Islet precursor cell (in vitro differentiated cells): ENCODE data around the gene SMIM31.

ENCODE experiments used
- DNase-seq: peaks from one replicate; pipeline ENCODE4 v3.0.0-alpha.2; 2018

SMIM31 gene

GRCh38 chr4:164753873-164754488 lies at the start of gene SMIM31:
Gene SMIM31 (plus strand): TSS chr4:164754131. CDS start chr4:164770444, 16,313 bp downstream.
- DNase-seq = no peak

DNA sequence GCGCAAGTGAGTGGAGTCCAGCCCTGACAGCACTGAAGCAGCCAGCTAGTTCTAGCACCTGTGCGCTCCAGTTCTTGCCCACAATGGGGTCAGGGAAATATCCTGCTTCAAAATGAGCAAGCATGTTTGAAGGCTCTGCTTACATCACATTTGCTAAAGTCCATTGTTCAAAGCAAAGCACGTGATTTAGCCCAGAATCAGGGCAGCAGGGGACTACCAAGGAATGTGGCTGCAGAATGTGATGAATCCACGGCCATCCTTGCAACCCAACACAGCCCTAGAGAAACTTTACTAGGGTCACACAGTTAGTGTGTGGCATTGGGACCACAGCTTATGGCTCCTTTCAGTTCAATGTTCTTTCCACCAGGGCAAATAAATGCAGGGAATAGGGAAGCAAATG lies 47.3 kb upstream of the SMIM31 start:
- no peak for DNase-seq

GRCh38 chr4:164716901-164717300 lies 37.0 kb upstream of the SMIM31 start:
- no peak for DNase-seq

GRCh38 chr4:164718827-164719226 lies 35.1 kb upstream of the SMIM31 start:
- DNase-seq = no peak

DNA sequence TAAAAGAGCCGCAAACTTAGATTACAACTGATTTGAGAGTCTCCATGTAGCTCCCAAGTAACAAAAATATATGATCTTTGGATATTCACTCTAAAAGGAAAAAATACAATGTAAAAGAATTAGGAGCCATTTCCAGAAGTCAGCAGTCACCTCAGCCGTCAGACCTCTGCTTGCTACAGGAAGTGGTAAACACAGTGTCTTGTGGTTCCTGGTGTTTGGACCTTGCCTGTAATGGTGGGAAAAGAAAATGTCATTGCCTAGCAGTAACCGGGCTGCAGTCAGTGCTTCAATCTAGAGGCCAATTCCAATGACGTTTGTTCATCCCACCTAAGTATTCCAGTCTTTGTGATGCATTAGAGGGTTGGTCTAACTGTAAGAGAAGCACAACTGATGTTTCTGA lies 28.9 kb upstream of the SMIM31 start:
- no peak for DNase-seq

DNA sequence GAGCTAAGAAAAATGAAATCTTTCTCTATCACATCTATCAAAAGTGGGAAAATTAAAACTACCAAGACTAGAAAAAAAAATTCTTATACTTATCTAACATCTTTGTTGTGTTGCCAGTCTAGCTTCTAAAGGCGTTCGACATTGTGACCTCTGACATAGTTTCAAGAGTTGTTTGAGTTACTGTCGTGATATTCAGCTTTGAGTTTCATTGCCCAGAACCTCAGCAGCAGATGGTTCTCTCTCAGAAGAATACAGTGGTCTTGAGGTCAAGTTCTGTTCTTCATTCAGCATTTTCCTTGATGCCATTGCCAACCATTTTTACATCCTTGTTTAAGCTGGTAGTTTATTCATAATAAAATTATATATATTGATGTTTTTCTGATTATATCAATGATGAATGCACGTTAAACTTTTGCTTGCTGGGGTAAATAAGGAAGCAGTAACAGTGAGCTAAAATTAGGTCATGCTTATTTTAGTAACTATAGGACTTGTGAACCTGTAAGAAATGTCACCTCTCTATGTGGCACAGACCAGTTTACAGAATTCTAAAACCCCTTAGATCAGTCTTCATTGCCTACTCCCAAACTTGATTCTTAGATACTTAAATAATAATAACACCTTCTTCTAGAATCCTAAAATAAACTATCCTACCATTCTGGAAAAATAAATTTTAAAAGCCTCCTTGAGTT lies 23.1 kb upstream of the SMIM31 start:
- no peak for DNase-seq

- DNase-seq = peak; percentile 66
Observed at GRCh38 chr4:164731827-164732474, 22.0 kb upstream of the SMIM31 start.

- no peak for DNase-seq
Observed at GRCh38 chr4:164734484-164734883, 19.4 kb upstream of the SMIM31 start.

GRCh38 chr4:164748375-164748774 lies 5.6 kb upstream of the SMIM31 start:
- DNase-seq = no peak

- DNase-seq = no peak
Observed at GRCh38 chr4:164755432-164755831, 1.5 kb downstream of the SMIM31 start.

DNA sequence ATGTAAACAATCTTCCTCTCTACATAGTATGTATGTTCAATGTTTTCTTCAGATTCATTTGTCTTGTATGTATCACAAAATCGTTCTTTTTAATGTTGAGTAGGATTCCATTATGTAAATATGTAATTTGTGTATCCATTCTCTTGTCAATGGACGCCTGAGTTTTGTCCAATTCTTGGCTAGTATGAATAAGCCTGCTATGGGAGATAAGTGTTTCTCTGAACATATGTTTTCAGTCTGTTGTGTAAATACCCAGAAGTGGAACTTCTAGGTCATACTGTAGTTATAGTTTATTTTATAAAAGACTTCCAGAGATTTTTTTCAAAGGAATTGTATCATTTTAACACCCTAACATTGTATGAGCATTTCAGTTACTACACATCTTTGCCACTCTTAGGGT lies 2.8 kb downstream of the SMIM31 start:
- no peak for DNase-seq

- DNase-seq = no peak
Observed at GRCh38 chr4:164761241-164761640, 7.3 kb downstream of the SMIM31 start.

GRCh38 chr4:164761746-164762275 lies 7.9 kb downstream of the SMIM31 start:
- DNase-seq = no peak

DNA sequence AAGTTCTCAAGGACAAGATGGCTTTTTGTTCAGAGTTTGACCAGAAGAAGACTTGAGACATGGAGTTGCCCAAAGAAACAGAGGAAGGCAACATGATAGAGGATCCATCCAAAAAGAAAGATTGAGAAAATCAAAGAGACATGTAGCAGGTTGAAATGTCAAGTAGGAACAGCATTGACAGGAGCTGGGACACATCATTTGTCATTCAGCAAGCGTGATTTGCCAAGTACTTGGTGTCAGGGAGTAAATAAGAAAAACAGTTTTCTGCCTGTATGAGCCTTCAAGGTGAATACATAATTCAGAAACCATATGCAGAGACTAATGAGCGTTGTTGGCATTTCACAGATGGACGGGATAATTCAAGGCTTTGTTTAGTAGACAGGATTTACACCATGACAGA lies 11.2 kb downstream of the SMIM31 start:
- no peak for DNase-seq

GRCh38 chr4:164765833-164766232 lies 11.9 kb downstream of the SMIM31 start:
- DNase-seq = no peak

GRCh38 chr4:164768516-164768915 lies 14.6 kb downstream of the SMIM31 start:
- no peak for DNase-seq

- DNase-seq = no peak
Observed at GRCh38 chr4:164770010-164770724, 16.2 kb downstream of the SMIM31 start.

DNA sequence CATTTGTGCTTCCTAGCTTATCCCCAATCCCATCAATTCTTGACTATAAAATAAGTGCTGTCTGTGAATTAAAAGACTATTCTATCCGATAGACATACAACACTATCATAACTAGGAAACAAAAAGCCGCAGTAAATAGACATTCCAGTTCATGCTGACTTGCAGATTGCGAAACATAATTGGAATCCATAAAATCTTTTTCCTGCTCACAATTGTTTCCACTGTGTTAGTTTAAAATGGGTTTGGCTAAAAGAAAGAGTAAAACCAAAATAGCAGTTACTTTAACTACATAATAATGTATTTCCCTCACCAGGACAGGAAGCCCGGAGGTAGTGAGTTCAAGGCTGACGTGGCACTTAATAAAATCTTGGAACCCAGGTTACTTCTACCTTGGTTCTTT lies 17.2 kb downstream of the SMIM31 start:
- no peak for DNase-seq

- DNase-seq = no peak
Observed at GRCh38 chr4:164772076-164772475, 18.1 kb downstream of the SMIM31 start.

DNA sequence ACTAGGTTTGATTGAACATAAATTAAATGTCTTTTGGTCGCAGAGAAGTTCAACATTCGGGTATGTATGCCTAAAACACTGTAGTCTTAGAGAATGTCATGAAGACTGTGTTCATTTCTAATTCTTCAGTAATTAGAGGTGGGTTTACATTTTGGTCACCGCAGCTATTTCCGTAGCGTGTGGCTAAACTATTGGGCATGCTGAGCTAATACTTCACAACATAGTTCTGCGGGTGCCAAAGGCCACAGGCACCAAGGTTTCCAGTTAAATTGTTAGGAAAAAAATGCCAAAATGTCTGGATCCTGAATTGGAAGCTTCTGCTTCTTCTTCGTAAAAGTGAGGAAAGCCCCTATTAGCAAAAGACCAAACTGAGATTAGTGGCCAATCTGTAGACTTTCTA lies 25.1 kb downstream of the SMIM31 start:
- no peak for DNase-seq

DNA sequence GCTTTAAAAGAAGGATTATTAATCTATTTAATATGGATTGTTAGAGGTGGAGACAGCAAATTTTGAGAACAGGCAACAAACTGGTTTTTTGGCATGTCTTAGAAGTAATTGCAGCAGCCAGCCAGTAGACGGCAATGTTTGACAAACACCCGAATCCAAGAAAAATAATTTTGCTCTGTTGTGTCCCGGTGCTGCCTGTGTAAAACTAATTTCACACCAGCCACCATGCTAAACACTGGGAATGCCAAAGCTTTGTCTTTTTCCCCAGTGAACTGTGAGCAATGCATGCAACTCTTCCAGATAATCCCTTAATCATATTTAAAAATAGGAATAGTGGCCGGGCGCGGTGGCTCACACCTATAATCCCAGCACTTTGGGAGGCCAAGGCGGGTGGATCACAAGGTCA lies 25.9 kb downstream of the SMIM31 start:
- DNase-seq = peak; percentile 73

DNA sequence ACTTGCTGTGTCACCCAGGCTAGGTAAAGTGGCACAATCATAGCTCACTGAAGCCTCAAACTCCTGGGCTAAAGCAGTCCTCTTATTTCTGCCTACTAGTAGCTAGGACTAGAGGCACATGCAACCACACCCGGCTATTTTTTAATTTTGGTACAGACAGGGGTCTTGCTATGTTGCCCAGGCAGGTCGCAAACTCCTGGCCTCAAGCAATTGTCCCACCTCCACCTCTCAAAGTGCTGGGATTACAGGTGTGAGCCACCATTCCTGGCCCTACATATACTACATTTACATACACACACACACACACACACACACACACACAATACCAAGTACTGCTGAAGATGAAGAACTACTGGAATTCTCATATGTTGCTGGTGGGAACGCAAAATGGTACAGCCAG lies 26.9 kb downstream of the SMIM31 start:
- no peak for DNase-seq

GRCh38 chr4:164783976-164784375 lies 30.0 kb downstream of the SMIM31 start:
- no peak for DNase-seq
